ENCODE results near the gene DIS3L2. TPM values are rescaled to one million over a fixed set of nuclear protein-coding genes. Genes with fewer than 3 reads are reported as not detected.
A peak's percentile ranks its signal among the peaks of the same experiment; 100 is the strongest.
"Not testable (repeated sequence)": the region's sequence is repeated elsewhere in the genome, so short reads cannot be mapped to it uniquely, and the experiment has no call there.

Gene DIS3L2
- total RNA-seq, 1 donor from 2014 or later = 46.5 TPM

DNA sequence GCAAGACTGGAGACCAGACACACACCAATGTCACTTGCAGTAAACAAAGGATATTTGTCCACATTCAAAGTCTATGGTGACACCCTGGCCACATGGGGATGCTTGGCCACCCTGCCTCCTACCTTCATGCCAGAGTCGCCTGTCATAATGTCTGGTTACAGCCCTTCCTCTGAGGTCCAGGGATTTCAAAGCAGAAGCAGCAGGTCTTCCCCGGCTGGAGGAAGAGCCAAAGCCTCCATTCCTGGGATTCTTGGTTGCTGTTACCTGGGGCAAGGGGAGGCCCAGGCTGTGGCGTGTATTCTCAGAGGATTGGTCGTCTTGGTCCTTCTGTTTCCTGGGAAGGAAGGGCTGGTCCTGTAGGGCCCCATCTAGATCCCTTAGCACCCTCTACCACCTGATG lies 414.7 kb downstream of the DIS3L2 start:
- intact Hi-C loops (cut with DNase I) = no loop called here
- no peak for ATAC-seq
- DNase-seq (ENCODE audit: low spot score) = peak; percentile 17

DNA sequence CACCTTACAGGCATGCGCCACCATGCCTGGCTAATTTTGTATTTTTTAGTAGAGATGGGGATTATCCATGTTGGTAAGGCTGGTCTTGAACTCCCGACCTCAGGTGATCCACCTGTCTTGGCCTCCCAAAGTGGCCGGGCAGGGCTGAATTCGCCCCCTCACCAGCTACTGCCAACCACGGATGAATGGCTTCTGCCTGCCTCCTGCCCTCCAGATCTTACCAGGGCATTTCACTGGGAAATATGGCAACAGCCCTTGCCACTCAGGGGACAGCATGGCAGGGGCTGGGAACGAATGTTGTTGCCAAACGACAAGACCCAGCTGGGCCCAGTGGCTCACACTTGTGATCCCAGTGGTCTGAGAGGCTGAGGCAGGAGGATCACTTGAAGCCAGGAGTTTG lies 415.2 kb downstream of the DIS3L2 start:
- DNase-seq (ENCODE audit: low spot score) = peak; percentile 34
- no peak for ATAC-seq
- intact Hi-C loops (cut with DNase I) = no loop called here

DNA sequence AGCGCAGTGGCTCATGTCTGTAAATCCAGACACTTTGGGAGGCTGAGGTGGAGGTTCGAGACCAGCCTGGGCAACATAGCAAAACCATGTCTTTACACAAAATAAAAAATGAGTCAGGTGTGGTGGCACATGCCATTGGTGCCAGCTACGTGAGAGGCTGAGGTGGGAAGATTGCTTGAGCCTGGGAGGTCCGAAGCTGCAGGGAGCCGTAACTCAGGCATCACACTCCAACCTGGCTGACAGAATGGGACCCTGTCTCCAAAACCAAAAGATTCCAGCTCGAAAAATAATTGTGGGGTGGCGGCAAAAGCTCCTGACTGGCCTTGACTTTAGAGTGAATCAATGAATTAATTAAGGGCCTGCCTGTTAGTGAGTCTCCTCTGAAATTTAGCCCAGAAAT lies 415.8 kb downstream of the DIS3L2 start:
- peak; percentile 17 for DNase-seq (ENCODE audit: low spot score)
- intact Hi-C loops (cut with DNase I) = no loop called here
- no peak for ATAC-seq

DNA sequence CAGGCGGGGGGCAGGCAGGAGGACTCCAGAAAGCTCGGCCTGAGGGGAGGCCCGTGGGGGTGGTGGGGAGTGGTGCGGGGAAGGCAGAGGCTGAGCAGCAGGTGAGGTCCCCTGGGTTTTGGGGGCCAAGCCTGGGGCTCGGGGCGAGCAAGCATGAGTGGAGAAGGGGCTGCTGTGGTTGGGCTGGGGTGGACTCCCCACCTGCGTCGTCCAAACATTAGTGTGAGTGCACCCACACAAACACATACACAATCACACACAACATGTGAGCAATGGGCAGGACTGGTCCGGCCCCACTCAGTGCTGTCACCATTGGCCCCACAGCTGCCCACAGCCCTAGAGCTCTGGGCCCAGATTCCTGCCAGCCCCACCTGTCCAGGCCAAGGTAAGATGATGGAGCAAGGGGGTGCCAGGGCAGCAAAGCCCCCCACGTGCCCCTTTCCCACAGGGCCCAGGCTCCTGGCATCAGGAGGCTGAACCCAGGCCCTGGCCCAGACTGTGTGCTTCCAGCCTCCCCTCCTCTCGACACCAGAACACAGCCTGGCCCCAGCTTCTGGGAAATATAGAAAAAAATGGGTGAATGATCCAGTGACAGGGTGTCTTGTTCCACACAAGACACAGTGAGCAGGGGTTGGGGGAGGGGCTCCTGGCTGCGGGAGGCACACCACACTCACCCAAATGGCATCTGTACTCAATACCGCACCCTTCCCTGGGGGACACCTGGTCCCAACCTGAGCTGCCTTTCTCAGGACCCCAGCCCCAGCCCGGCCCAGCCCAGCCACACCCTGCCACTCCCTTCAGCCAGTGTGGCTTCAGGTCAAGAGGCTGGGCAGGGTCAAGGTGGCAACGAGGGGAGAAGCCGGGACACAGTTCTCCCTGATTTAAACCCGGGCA lies 416.6 kb downstream of the DIS3L2 start:
- DNase-seq (ENCODE audit: low spot score) (peak; percentile 34), ATAC-seq (no peak)
- intact Hi-C loops (cut with DNase I) = no loop called here

DNA sequence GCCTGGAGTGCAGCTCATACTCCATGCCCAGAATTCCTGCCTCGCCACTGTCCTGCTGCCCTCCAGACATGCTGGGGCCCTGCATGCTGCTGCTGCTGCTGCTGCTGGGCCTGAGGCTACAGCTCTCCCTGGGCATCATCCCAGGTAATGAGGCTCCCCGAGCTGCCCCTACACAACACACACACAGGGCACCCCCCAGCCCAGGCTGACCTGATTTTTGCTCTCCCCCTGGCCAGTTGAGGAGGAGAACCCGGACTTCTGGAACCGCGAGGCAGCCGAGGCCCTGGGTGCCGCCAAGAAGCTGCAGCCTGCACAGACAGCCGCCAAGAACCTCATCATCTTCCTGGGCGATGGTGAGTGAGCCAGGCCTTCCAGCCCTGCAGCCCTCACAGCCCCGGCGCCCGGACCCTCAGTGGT lies 417.2 kb downstream of the DIS3L2 start, which contains the start of gene ALPP:
TSS of gene ALPP (plus strand) at position 17 of the 417 bp plus-strand sequence. CDS start at position 69, 52 bp downstream.
- DNase-seq (ENCODE audit: low spot score) = peak; percentile 23
- ATAC-seq; intact Hi-C loops (cut with DNase I): not testable (repeated sequence)

DNA sequence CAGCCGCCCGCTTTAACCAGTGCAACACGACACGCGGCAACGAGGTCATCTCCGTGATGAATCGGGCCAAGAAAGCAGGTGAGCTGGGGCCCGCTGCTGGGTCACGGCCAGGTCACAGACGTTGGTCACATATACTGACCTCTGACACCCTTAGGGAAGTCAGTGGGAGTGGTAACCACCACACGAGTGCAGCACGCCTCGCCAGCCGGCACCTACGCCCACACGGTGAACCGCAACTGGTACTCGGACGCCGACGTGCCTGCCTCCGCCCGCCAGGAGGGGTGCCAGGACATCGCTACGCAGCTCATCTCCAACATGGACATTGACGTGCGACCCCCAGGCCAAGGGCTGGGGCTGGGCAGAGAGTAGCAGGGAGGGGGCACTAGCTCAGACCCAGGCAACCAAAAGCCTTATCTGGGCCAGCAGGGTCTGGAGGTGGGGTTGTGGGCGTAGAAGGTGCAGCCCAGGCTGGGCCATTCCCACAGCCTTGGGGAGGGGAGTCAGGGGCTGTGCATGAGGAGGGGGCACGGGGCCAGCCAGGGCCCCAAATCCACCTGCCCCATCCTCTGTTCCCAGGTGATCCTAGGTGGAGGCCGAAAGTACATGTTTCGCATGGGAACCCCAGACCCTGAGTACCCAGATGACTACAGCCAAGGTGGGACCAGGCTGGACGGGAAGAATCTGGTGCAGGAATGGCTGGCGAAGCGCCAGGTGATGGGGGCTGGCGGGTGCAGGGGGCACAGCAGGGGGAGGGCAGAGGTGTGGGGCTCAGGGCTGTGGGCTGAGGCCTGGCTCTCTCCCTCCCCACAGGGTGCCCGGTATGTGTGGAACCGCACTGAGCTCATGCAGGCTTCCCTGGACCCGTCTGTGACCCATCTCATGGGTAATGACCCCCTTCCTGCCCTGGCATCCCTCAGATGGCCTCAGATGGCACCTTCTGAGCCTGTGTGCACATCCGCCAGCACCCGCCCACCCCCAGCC lies 418.4 kb downstream of the DIS3L2 start:
- peak; percentile 58 for DNase-seq (ENCODE audit: low spot score)
- ATAC-seq; intact Hi-C loops (cut with DNase I): not testable (repeated sequence)

DNA sequence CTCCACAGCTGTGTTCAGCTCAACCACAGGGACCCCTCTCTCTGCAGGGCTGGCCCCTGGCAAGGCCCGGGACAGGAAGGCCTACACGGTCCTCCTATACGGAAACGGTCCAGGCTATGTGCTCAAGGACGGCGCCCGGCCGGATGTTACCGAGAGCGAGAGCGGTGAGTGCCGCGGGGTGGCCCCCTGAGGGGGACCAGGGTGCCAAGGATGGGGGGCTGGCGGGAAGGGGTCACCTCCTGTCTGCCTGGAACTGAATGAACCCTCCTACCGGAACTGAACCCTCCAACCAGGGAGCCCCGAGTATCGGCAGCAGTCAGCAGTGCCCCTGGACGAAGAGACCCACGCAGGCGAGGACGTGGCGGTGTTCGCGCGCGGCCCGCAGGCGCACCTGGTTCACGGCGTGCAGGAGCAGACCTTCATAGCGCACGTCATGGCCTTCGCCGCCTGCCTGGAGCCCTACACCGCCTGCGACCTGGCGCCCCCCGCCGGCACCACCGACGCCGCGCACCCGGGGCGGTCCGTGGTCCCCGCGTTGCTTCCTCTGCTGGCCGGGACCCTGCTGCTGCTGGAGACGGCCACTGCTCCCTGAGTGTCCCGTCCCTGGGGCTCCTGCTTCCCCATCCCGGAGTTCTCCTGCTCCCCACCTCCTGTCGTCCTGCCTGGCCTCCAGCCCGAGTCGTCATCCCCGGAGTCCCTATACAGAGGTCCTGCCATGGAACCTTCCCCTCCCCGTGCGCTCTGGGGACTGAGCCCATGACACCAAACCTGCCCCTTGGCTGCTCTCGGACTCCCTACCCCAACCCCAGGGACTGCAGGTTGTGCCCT lies 419.9 kb downstream of the DIS3L2 start:
- ATAC-seq; intact Hi-C loops (cut with DNase I): not testable (repeated sequence)
- DNase-seq (ENCODE audit: low spot score) = peak; percentile 42

DNA sequence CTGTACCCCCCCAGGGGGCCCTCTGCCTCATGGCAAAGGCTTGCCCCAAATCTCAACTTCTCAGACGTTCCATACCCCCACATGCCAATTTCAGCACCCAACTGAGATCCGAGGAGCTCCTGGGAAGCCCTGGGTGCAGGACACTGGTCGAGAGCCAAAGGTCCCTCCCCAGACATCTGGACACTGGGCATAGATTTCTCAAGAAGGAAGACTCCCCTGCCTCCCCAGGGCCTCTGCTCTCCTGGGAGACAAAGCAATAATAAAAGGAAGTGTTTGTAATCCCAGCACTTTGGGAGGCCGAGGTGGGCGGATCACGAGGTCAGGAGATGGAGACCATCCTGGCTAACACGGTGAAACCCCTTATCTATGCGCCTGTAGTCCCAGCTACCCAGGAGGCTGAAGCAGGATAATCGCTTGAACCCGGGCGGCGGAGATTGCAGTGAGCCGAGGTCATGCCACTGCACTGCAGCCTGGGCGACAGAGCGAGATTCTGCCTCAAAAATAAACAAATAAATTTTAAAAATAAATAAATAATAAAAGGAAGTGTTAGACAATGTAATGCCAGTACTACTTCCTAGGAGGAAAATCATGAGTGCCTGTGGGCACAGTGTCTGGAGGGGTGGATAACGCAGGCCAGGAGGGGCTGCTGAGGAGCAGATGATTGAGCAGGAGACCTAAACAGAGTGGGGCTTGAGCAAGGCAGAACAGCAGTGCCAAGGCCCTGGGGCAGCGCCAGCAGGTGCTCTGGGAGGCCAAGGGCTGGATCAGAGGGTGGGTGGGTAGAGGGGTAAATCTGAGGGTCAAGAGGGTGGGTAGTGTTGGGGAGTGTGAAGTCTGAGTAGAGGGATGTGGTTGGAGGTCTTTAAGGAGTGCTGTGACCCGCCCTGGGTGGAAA lies 421.1 kb downstream of the DIS3L2 start:
- no peak for ATAC-seq
- intact Hi-C loops (cut with DNase I) = no loop called here
- DNase-seq (ENCODE audit: low spot score) = peak; percentile 25

DNA sequence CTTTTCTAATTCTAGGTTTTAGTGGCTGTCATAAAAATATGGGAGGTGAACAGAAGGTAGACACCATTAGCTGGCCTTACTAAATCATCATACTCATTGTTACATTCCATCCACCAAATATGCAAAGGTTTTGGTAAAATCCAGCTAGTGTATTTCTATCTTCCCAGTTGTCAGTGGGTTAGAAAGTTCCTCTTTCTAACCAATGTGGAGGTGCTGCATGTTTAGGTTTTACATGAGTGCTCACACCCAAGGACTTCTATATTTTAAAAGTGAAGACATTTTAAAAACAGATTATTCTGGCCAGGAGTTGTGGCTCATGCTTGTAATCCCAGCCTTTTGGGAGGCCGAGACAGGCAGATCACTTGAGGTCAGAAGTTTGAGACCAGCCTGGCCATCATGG lies 423.0 kb downstream of the DIS3L2 start:
- ATAC-seq (no peak), DNase-seq (ENCODE audit: low spot score) (no peak)
- intact Hi-C loops (cut with DNase I) = no loop called here

DNA sequence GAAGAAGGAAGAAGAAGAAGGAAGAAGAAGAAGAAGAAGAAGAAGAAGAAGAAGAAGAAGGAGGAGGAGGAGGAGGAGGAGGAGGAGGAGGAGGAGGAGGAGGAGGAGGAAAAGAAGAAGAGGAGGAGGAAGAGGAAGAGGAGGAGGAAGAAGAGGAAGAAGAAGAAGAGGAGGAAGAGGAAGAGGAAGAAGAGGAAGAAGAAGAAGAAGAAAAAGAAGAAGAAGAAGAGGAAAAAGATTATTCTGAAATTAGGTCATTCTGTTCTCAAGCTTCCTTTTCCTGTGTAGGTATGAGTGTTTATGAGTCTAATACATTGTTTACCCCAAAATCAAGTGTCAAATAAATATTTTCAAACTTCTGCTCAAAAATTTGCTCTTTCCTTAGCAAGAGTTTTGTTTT lies 423.5 kb downstream of the DIS3L2 start:
- ATAC-seq; intact Hi-C loops (cut with DNase I); DNase-seq (ENCODE audit: low spot score): not testable (repeated sequence)

DNA sequence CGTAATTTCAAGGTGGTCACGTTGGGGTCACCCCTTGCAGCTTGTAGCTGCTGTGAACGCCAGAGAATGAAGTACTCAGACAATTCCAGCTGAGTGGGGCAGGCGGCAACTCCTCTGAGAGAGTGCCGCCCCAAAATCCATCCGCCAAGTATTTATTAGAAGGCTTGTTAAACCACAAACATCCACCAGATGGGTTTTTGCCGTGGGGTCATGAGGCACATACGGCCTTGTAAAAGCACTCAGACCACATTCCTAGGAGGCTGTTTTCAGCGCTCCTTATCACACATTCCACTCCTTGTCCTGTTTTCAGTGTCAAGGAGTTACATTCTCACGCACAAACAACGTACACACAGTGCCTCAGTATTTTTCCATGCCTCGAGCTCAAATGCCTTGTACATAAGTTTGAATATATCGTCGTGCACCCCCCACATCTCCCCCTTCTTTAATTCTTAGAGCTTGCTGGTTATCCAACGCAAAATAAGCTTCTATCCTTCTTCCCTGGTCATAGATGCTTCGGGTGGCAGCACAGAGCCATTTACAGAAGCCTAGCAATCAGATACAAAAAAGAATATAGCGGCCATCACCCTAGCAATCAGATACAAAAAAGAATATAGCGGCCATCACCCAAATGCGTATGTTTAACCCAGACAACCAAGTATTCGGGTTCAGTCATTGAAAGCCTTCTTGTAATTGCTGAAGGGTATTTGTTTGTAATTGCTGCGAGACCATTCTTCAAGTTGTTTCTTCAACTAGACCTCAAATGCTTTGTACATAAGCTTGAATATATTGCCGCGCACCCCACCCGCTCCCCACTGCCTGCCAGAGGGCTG lies 424.4 kb downstream of the DIS3L2 start:
- DNase-seq (ENCODE audit: low spot score) (no peak), ATAC-seq (no peak)
- intact Hi-C loops (cut with DNase I) = no loop called here

DNA sequence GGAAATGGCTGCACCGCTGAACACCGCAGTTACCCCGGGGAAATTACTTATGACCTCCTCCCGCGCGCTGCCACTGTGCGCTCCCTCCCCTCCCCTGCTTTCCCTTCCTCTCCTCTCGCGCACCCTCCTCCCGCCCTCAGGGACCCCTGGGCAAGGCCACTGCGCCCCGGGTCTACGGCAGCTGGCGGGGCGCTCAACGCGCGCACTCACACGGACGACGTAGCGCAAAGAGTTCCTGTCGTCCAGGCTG lies 424.9 kb downstream of the DIS3L2 start:
- no peak for ATAC-seq
- no peak for DNase-seq (ENCODE audit: low spot score)
- intact Hi-C loops (cut with DNase I) = no loop called here

Small RNA genes within 50 kb of the gene (microRNA-seq; reads per million reads assigned to microRNA genes)
- not detected for gene MIR562

Other genes with a start within 250 kb of the DIS3L2 start
- 20.9 TPM for gene PDE6D, start 180.4 kb upstream of the DIS3L2 start, total RNA-seq
- 39.4 TPM for gene COPS7B, start 175.3 kb upstream of the DIS3L2 start, total RNA-seq
- gene NPPC, start 35.3 kb upstream of the DIS3L2 start, total RNA-seq = 0.67 TPM